Spleen (tissue), 7 donors: Measurements from ENCODE around the gene ZNHIT2.

Experiments
- CTCF ChIP-seq, 11 experiments: fragments of 200-600 bp in 7 of 11; fragments of 450-650 bp in 4 of 11; sonication (generic) in 4 of 11; IDR thresholded peaks in 8 of 11; conservative IDR thresholded peaks in 3 of 11; 1 replicate in 7 of 11; 2 replicates in 4 of 11; pipeline versions ENCODE4 v1.4.0 to v1.8.0; 2016 to 2021; ENCODE audit warnings: antibody characterized with exemption in 11 of 11, inconsistent platforms in 4 of 11, mild to moderate bottlenecking in 1 of 11
- POLR2A ChIP-seq, 3 donors: fragments of 450-650 bp; IDR thresholded peaks; one replicate each; pipeline ENCODE4 v1.5.1; 2017; ENCODE audit warnings: antibody characterized with exemption in 3 of 3, mild to moderate bottlenecking in 1 of 3
- POLR2AphosphoS5 ChIP-seq, 3 donors: sonication (generic); formaldehyde crosslinking; IDR thresholded peaks; one replicate each; pipeline ENCODE4 v1.5.1; 2017; ENCODE audit warnings: antibody characterized with exemption in 3 of 3
- donor health status: DM: no; HTN: no; CAD: no; lungs with moderate emphysema.
- donor health status: DM: no; HTN: no; CAD: no.
- donor health status: DM: no; HTN: no; CAD: no.

GRCh38 chr11:65133724-65134123 lies 16.2 kb upstream of the ZNHIT2 start:
- TF ChIP-seq CTCF (IDR thresholded peaks at IDR 0.05 in 8 of 11, conservative IDR thresholded peaks at IDR 0.05 in 3 of 11): no peak
- no peak for TF ChIP-seq POLR2A (IDR thresholded peaks at IDR 0.05)
- no peak for TF ChIP-seq POLR2AphosphoS5 (IDR thresholded peaks at IDR 0.05)
